ENCODE measurements around the gene SLC25A19.
A peak's percentile ranks its signal among the peaks of the same experiment; 100 is the strongest.

SLC25A19 gene

GRCh38 chr17:75289115-75289831 is at the start of gene SLC25A19:
SLC25A19 (minus strand) TSS chr17:75289433; CDS start chr17:75286764, 2,669 bp downstream.
- intact Hi-C loops (cut with DNase I) = no loop called here
- DNase-seq = peak; percentile 97 to 100 (median 99)

- intact Hi-C loops (cut with DNase I) = no loop called here
- DNase-seq = peak in 1 of 42 donors; percentile 38
These were observed 49.1 kb upstream of the SLC25A19 start for GRCh38 chr17:75338335-75338734.

- DNase-seq = no peak
- intact Hi-C loops (cut with DNase I) = no loop called here
These were observed 46.1 kb upstream of the SLC25A19 start for GRCh38 chr17:75335315-75335714.

- DNase-seq = no peak
- intact Hi-C loops (cut with DNase I) = no loop called here
These were observed 45.5 kb upstream of the SLC25A19 start for GRCh38 chr17:75334723-75335122.

- no peak for DNase-seq
- intact Hi-C loops (cut with DNase I) = no loop called here
These were observed 42.4 kb upstream of the SLC25A19 start for GRCh38 chr17:75331671-75332070.

GRCh38 chr17:75327757-75328156 is 38.5 kb upstream of the SLC25A19 start:
- intact Hi-C loops (cut with DNase I) = no loop called here
- no peak for DNase-seq

GRCh38 chr17:75326226-75326848 is 37.1 kb upstream of the SLC25A19 start:
- intact Hi-C loops (cut with DNase I) = no loop called here
- DNase-seq = no peak

- intact Hi-C loops (cut with DNase I) = no loop called here
- DNase-seq = peak in 1 of 42 donors; percentile 21
These were observed 36.6 kb upstream of the SLC25A19 start for GRCh38 chr17:75325827-75326225.

- no peak for DNase-seq
- intact Hi-C loops (cut with DNase I) = no loop called here
These were observed 36.1 kb upstream of the SLC25A19 start for GRCh38 chr17:75325348-75325747.

- intact Hi-C loops (cut with DNase I) = no loop called here
- no peak for DNase-seq
These were observed 32.3 kb upstream of the SLC25A19 start for GRCh38 chr17:75321506-75321905.

- no peak for DNase-seq
- intact Hi-C loops (cut with DNase I) = no loop called here
These were observed 30.9 kb upstream of the SLC25A19 start for GRCh38 chr17:75319904-75320691.

- DNase-seq = no peak
- intact Hi-C loops (cut with DNase I) = no loop called here
These were observed 29.5 kb upstream of the SLC25A19 start for GRCh38 chr17:75318615-75319222.

- DNase-seq = no peak
These were observed 29.0 kb upstream of the SLC25A19 start for GRCh38 chr17:75318211-75318610.

GRCh38 chr17:75317671-75318070 is 28.4 kb upstream of the SLC25A19 start:
- DNase-seq = peak in 10 of 42 donors; percentile 21 to 68 (median 30)

More at GRCh38 chr17:75318211-75318610, 29.0 kb upstream of the SLC25A19 start:
- intact Hi-C loops (cut with DNase I) = no loop called here

GRCh38 chr17:75316253-75316652 is 27.0 kb upstream of the SLC25A19 start:
- intact Hi-C loops (cut with DNase I) = no loop called here
- no peak for DNase-seq

More at GRCh38 chr17:75317671-75318070, 28.4 kb upstream of the SLC25A19 start:
- intact Hi-C loops (cut with DNase I) = no loop called here

GRCh38 chr17:75315541-75316243 is 26.5 kb upstream of the SLC25A19 start:
- intact Hi-C loops (cut with DNase I) = no loop called here
- peak in 3 of 42 donors; percentile 17 to 22 (median 19) for DNase-seq

- peak in 12 of 42 donors; percentile 20 to 53 (median 40) for DNase-seq
- intact Hi-C loops (cut with DNase I) = no loop called here
These were observed 24.8 kb upstream of the SLC25A19 start for GRCh38 chr17:75313941-75314551.

Measured in head of caudate nucleus (tissue), 42 donors.